ENCODE data around the gene TRAF3IP3.
A peak's percentile ranks its signal among the peaks of the same experiment; 100 is the strongest.
"Not testable (repeated sequence)": the region's sequence is repeated elsewhere in the genome, so short reads cannot be mapped to it uniquely, and the experiment has no call there.

TRAF3IP3 gene

DNA sequence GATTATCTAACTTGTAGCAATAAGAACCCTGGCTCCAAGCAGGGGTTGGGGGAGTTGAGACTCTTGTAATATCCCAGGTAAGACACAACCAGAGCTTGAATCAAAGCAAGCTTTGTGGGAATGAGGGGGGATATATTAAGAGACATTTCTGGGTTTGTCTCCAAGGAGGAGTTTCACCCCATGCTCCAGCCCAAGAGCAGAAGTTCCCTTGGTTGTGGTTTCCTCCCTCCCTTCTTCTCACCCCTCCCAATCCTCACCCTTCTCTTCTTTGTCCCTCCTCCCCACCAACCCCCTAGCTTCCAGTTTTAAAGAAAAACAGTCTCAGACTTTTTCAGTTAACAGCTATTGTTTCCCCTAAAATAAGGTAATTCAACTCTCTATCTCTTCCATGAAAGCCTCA is 11.9 kb downstream of the TRAF3IP3 start:
- DNase-seq (ENCODE audit: low spot score): no peak

DNA sequence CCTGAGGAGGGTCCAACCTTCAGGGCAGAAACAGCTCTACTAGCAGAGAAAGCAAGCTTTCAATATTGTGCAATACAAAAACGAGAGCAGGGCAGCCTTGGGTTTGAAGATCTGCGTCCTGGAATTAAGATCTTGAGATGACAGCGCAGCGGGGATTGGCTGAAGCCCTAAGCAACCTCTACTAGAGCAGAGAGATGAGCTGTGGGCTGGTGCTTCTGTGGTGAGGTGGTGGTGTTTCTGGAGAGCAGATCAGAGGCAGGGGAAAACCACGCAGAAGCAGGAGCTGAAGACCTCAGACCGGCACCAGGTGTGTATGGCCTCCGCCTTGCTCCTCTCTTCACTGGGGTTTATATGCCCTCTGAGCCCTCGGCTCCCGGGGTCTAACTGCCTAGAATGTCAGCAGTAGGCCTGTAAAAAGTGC is 12.5 kb downstream of the TRAF3IP3 start:
- peak; percentile 97 for DNase-seq (ENCODE audit: low spot score)

DNA sequence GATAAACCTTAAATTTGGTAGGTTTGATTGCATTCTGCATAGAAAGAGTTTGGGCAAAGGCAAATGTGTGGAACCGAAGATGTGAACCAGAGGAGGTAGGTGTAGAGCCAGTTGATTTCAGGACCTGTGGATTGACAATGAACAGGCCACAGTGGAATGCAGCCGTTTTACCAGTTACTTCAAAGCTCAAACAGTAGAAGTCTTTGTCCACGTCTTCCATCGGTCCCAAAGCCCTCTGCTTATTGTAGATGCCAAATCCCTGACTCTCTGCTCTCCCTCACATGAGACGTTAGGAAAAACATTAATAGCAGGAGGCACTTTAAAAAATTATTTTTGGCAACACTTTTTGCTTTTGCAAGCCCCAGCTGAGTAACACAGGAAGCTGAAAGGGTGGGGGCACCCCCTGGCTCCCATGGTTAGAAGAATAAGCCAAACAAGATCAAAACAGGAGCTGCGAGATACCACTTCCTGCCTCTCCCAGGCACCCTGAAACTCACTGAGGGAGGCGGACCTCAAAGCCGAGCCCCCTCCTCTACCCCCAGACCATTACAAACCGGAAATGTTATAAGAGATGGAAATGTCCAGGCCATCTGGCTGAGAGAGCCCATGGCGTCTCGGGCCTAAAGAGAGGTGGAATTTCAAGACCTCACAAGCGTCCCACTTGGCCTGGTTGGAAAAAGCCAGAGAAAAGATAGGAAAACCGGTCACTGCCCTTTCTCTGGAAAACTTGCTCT is 13.5 kb downstream of the TRAF3IP3 start:
- peak; percentile 90 for DNase-seq (ENCODE audit: low spot score)

DNA sequence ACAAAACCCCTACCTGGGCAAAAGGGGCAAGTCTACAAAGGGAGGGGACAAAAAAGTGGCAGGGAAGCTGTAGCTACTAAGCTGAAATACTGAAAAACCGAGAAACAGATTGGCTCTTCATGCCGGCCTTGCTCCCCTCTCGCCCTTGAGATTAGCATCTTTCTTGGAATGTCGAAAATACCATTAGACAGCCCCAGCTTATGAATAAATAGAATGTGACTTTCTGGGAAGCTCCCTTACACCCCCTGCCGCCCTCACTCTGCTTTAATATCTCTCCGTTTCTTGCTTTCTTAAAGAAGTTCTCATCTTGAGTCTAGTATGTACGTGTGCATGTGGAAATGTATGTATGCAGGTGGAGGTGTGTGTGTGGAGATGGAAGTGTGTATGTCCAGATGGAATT is 14.1 kb downstream of the TRAF3IP3 start:
- DNase-seq (ENCODE audit: low spot score): no peak

DNA sequence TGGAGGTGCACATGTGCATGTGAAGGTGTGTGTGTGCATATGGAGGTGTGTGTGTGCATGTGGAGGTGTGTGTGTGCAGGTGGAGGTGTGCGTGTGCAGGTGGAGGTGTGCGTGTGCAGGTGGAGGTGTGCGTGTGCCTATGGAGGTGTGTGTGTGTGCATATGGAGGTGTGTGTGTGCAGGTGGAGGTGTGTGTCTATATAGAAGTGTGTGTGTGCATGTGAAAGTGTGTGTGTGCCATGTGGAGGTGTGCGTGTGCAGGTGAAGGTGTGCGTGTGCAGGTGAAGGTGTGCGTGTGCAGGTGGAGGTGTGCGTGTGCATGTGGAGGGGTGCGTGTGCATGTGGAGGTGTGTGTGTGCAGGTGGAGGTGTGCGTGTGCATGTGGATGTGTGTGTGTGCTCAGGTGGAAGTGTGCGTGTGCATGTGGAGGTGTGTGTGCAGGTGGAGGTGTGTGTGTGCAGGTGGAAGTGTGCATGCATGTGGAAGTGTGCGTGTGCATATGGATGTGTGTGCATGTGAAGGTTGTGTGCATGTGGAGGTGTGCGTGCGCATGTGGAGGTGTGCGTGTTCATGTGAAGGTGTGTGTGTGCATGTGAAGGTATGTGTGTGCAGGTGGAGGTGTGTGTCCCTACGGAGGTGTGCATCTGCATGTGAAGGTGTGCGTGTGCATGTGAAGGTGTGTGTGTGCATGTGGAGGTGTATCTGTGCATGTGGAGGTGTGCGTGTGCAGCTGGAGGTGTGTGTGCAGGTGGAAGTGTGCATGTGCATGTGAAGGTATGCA is 15.0 kb downstream of the TRAF3IP3 start:
- no peak for DNase-seq (ENCODE audit: low spot score)

DNA sequence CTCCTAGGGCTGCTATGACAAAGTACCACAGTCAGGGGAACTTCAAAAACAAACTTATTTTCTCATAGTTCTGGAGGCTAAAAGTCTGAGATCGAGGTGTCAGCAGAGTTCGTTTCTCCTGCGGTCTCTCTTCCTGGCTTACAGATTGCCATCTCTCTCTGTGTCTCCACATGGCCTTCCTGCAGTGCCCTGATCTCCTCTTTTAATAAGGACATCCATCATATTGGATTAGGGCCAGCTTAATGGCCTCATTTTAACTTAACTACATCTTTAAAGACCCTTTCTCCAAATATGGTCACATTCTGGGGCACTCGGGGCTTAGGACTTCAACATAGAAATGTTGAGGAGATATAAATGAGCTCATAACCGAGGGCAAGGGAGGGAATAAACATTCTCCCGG is 16.3 kb downstream of the TRAF3IP3 start:
- DNase-seq (ENCODE audit: low spot score): no peak

DNA sequence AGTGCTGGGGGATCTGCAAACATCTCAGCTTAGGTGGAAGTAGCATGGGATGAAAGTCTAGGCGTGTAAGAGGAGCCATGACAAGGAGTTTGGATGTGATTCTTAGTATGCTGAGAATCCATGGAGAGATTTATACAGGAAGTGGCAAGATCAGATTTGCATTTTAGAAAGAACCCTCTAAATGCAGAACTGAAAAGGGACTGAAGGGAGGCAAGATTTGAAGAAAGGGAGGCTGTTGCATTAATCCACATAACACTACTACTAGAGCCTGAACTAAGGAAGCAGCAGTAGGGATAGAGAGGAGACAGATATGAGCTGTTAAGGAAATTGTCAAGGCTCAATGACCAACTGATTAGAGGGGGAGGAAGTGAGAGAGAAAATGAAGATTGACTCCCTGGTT is 18.7 kb downstream of the TRAF3IP3 start:
- no peak for DNase-seq (ENCODE audit: low spot score)

DNA sequence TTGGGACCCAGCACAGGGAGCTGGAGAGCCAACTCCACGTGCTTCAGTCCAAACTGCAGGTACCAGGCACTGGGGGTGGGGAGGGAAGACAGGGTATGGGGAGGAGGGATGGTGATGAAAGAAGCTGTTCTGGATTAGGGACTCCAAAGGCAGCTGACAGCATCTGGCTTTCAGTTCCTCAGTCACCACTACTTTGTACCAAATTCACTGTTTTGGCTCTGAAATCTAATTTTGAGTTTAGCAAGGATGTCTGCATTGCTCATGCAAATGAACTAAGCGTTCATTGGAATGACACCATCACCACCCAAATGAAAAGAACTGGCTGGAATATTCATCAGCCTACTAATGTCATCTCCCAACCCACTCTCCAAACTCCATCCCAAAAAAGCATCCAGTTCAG is 19.8 kb downstream of the TRAF3IP3 start:
- no peak for DNase-seq (ENCODE audit: low spot score)

DNA sequence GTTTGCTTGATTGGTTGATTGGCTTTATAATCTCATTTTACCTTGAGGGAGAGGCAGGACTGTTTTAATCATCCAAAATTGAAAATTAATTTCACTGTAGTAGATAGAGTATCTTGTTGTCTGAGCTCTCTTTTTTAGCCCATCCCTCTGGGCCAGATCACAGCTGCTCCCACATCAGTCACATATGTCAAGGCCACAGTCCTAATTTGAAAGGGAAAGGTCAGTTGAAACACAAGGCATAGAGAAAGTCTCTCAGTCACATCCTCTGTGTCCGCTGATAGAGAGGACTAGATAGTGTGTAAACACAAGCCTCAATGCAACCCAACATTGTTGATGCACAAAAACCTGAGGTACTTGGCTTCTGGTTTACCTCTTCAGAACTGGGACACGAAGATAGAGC is 21.7 kb downstream of the TRAF3IP3 start:
- DNase-seq (ENCODE audit: low spot score): no peak

DNA sequence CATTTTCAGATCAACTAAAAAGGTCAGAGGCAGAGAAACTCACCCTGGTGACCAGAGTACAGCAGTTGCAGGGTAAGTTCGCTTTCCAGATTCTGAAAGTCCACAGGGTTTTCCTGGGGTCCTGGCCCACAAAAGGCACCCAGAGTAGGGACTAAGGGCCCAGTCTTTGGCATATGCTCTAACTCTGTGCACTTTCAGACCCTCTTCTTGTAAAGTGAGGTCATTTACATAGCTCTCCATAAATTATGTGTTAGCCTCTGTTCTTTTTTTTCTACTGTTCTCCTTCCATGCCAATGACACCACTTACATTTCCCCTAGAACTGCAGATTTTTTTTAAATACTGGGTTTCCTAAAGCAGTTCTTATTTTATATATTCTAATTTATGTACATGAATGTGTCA is 22.2 kb downstream of the TRAF3IP3 start:
- no peak for DNase-seq (ENCODE audit: low spot score)

DNA sequence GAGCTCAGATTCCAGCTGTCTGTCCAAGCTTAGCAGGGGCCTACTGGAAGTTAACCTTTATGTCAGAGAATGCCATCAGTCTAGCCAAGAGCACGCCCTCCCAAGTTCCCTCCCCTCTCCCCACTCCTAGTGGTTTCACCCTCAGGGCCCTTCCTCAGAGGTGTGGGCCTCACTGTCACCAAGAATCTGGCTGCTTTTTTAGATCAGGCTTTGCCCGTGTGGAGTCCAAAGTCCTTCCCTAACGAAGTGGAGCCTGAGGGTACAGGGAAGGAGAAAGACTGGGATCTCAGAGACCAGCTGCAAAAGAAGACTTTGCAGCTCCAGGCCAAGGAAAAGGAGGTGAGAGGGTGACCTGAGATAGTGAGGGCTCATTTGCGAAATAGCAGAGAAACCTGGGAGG is 24.4 kb downstream of the TRAF3IP3 start:
- no peak for DNase-seq (ENCODE audit: low spot score)

DNA sequence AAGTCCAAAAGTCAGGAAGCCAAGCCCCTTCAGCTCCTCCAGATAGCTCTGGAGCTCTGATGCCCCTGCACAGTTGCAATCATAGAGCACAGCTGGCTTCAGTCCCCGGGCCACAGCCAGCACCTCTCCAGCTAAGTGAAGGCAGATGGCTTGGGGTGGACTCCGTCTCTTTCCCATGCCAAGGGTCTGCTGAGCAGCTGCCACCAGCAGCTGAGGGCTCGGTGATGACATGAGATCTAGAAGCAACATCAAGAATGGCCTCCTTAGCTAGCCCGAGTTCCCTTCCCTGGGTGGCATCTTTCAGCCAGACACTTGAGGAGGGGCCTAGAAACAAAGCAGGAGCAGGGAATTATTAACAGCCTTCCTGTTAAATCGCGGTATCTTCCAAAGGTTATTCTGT is 27.5 kb downstream of the TRAF3IP3 start:
- no peak for DNase-seq (ENCODE audit: low spot score)

DNA sequence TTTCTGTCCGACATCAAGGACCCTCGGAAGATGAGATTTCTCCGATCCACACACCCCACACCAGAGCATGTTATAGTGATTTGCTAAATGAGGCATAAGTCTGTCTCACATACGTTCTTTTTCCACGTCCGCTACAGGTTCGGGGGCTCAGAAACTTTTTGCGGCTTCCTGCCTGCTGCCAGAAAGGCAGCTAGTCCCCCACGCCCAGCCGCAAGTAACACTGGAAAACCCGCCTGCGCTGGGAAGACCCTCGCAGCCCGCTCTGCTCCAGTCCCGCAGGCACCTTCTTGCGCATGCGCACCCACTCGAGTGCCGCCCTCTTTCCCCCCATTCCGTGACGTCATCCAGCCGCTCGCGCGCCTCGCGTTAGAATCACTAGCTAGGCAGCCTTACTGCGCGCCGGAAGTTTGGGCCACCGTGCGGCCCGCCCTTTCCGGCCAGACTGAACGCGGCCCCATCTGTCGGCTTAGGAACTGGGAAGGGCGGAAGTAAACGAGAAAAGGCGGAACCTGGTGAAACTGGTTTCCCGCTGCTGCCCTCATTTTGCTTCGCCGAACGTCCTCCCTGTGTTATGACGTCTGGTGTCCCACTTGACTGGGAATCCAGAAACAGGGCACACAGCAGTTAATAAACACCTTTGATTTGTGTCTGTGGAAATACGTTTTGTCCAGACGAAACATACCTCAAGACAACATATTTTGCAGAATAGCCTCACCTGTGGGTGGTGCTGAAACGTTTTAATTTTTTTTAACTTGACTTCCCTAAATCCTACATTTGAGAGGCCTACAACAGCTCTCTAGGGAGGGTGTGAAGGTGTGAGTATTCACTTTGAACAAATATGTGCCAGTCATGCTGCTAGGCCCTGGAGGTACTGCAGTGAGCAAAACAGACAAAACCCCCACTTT is 28.7 kb downstream of the TRAF3IP3 start, which contains the start of gene C1orf74:
Gene C1orf74, minus strand, starts transcription at position 295 of the 905 bp plus-strand sequence. CDS start 925 bp downstream, outside the sequence.
- DNase-seq (ENCODE audit: low spot score): peak; percentile 99

DNA sequence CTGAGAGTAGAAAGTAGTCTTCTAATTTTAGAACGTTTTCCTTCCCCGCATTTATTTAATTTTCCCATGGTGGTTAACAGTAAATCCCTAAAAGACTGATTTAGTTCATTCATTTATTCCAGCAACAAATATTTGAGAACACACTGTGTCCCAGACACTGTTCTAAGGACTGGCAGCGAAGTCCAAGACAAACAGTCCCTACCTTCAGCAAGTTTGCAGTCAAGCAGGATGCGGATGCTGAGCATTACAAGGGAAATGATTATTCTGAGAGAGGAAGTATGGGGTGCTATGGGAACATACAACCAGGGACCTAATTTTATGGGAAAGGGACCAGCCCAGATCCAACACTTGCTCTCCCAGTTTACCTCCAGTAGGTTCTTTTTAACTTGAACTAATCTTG is 29.7 kb downstream of the TRAF3IP3 start:
- DNase-seq (ENCODE audit: low spot score): no peak

DNA sequence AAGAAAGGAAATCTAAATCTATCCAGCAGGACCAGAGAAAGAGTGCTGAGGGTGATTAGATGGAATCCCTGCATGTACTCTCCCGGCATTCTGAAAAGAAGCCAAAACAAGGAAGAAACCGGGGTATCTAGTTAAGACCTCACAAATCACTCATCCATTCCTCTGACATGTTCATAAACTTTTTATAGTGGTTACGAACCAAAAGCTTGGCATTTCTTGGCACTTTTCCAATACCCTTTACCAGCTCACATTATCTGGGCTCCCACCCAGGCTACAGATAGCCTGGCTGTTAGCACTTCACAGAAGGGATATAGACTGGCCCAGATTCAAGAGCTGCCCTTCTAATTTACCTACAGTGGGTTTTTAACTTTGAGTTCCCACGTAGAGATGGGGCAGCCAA is 30.3 kb downstream of the TRAF3IP3 start:
- no peak for DNase-seq (ENCODE audit: low spot score)

DNA sequence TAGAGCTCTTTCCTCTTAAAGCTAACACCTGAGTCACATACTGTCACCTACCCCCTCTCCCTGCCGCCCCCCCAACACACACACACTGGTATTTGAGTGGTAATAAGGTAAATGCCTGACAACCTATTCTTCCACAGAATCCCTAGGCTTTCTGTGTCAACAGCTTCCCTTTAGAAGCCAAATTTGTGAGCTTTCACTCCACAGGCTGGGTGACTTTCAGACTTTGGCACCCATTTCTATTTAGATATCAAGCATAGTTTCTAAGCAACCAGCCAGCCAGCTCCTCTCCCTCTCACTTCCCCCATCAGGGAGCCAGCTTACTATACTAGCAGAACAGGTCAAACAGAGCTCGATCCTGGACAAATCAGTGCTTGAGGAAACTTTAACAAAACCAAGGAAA is 31.7 kb downstream of the TRAF3IP3 start:
- no peak for DNase-seq (ENCODE audit: low spot score)

DNA sequence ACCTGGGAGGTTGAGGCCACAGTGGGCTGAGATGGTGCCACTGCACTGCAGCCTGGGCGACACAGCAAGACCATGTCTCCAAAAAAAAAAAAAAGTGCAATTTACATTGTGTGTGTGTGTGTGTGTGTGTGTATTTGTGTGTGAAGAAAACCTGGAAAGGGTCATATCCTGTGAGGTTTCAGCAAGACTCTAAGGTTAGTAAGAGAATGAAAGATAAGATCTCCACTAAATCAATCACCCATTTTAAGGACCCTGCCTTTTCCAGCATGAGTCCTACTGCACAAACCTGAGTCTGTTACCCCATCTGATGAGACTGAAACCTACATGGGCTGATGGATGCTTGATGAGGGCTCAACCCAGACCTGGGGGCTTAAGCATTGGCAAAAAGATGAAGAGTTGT is 33.4 kb downstream of the TRAF3IP3 start:
- DNase-seq (ENCODE audit: low spot score): peak; percentile 37

DNA sequence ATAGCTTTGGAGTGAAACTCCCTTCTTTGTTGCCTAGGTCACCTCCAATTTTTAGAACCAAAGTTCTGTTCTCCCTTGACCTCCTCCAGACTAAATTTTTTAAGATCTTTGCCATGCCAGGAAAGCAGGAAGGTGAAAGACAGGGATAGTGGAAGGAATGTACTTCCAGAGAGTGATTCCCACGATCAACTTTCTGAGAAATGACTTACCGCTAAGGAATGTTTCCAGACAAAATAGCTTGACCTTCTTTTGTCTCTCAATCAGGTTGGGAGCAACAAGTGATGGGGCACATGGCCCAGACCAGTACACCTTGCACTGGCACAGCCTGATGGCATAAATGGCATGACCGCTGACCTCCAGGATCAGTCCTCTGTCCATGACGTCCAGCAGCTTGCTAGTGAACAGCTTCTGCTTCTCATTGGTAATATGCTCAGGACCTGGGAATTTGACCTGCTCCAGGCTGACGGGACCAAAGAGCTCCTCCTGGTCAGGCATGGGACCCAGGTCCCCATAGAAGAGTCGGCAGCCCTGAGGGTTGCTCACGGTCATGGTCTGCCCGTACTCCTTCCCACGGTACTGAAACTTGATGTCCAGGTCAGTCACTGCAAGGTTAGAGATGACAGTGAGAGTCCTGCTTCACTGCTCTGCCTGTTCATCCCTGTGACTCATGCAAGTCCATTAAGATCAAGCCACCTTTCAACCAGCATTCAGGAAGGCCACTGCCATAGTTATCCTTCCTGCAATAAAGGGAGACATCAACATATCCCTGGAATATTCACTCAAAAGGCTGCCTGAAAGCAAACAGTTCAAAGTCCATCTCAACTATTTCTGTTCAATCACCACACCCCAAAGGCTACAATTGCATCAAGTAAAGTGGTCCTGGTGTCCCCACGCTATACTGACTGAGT is 34.7 kb downstream of the TRAF3IP3 start:
- no peak for DNase-seq (ENCODE audit: low spot score)

DNA sequence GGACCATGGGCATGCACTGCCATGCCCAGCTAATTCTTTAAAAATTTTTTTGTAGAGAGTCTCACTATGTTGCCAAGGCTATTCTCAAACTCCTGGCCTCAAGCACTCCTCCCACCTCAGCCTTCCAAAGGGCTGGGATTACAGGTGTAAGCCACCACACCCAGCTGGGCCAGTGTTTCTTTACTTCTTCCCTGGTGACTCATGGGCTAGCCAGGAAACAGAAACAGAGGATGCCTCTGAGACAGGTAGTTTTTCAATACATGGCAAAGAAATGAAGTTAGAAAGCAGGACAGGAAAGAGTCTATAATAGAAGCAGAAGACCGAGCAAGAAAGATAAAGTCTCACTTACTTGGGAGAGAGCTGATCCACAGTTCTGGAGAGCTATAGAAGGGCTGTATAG is 36.1 kb downstream of the TRAF3IP3 start:
- DNase-seq (ENCODE audit: low spot score): no peak

DNA sequence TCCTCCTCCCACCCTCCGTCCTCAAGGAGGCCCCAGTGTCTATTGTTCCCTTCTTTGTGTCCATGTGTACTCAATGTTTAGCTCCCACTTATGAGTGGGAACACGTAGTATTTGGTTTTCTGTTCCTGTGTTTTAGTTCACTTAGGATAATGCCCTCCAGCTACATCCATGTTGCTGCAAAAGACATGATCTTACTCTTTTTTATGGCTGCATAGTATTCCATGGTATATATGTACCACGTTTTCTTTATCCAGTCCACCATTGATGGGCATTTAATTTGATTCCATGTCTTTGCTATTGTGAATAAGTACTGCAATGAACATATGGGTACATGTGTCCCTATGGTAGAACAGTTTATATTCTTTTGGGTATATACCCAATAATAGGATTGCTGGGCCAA is 37.9 kb downstream of the TRAF3IP3 start:
- not testable (repeated sequence) for DNase-seq (ENCODE audit: low spot score)

DNA sequence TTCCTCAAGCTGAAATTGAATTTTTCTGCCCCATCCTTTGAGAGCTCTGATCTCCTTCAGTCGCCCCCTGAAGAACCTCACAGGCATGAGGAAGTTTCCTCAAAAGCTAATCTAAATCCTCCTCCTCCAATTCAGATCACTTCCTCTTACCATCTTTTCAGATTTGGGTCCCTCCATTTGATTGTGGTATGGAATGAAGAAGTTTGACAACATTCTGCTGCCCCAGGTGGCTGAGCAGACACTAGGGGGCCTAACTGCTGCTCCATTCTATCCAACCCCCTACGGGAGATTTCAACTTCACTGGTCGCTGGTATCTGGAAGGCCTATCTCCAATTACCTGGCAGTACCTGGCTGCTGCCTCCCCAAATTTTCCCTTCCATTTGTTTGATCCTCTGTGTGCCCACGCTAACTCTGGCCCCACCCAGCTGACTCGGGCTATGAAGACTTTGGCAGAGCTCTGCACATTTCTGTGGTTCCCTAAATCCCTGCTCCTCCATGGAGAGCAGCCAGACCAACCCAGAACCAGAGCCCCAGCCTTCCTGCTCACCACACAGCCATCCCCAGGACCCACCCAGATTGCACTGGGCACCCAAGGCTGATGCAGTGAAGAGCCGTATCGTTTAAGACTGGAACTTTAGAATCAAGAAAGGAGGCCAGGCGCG is 42.3 kb downstream of the TRAF3IP3 start:
- no peak for DNase-seq (ENCODE audit: low spot score)
